NCI-H748 treated with DMSO at 0.1 percent for 48 hours (cell line): ENCODE results near the gene PCYOX1L.

Experiments used
- DNase-seq: peaks from one replicate; lab custom pipeline; 2025; lab: John Stamatoyannopoulos, UW

PCYOX1L gene

GRCh38 chr5:149407323-149408251 is 49.7 kb downstream of the PCYOX1L start:
- no peak for DNase-seq

- DNase-seq, result no peak
Observed at GRCh38 chr5:149408252-149409099, 50.6 kb downstream of the PCYOX1L start.

GRCh38 chr5:149409268-149409948 is 51.6 kb downstream of the PCYOX1L start:
- no peak for DNase-seq

- no peak for DNase-seq
Observed at GRCh38 chr5:149410071-149410470, 52.2 kb downstream of the PCYOX1L start.

- no peak for DNase-seq
Observed at GRCh38 chr5:149410721-149411432, 53.0 kb downstream of the PCYOX1L start.

GRCh38 chr5:149411738-149412519 is 54.1 kb downstream of the PCYOX1L start:
- DNase-seq, result no peak

- DNase-seq, result no peak
Observed at GRCh38 chr5:149412783-149413476, 55.1 kb downstream of the PCYOX1L start.

- no peak for DNase-seq
Observed at GRCh38 chr5:149413477-149414210, 55.8 kb downstream of the PCYOX1L start.

- no peak for DNase-seq
Observed at GRCh38 chr5:149414405-149415065, 56.7 kb downstream of the PCYOX1L start.

GRCh38 chr5:149415066-149415967 is 57.5 kb downstream of the PCYOX1L start:
- DNase-seq, result no peak

- DNase-seq, result no peak
Observed at GRCh38 chr5:149416987-149417710, 59.3 kb downstream of the PCYOX1L start.

GRCh38 chr5:149417711-149418368 is 60.0 kb downstream of the PCYOX1L start:
- DNase-seq, result no peak

- DNase-seq, result no peak
Observed at GRCh38 chr5:149418910-149419531, 61.2 kb downstream of the PCYOX1L start.
